NCI-H460 (cell line): ENCODE measurements around the gene CGB3. TPM values are rescaled to one million over a fixed set of nuclear protein-coding genes. Genes with fewer than 3 reads are reported as not detected.

Experiments used
- DNase-seq: peaks from one replicate; pipeline ENCODE4 v3.0.0-alpha.2; 2016; ENCODE audit warnings: low read depth; ENCODE audit errors: extremely low read depth
- small RNA-seq, 2 experiments: library from RNA; depleted of rRNA; stranded (forward); fragments of <200 nt; gene quantifications; one replicate each; pipeline ENCODE3, GENCODE V24; 2014
- total RNA-seq: library from RNA; depleted of rRNA; stranded (reverse); fragments of >200 nt; shearing (Covaris generic); gene quantifications from 2 replicates; pipeline ENCODE4 v1.2.3, GENCODE V29; 2014; rRNA removed

Gene CGB3
- total RNA-seq, 1 experiment from 2014 or later = not detected

GRCh38 chr19:48990400-48990799, 33.7 kb downstream of the CGB3 start:
- DNase-seq = no peak

GRCh38 chr19:48989701-48990291, 34.3 kb downstream of the CGB3 start:
- no peak for DNase-seq

GRCh38 chr19:48988860-48989259, 35.3 kb downstream of the CGB3 start:
- DNase-seq = no peak

GRCh38 chr19:48988286-48988685, 35.8 kb downstream of the CGB3 start:
- no peak for DNase-seq

- no peak for DNase-seq
Observed at GRCh38 chr19:48987323-48987722, 36.8 kb downstream of the CGB3 start.

GRCh38 chr19:48986211-48986610, 37.9 kb downstream of the CGB3 start:
- no peak for DNase-seq

GRCh38 chr19:48985711-48986110, 38.4 kb downstream of the CGB3 start:
- DNase-seq = no peak

- DNase-seq = no peak
Observed at GRCh38 chr19:48982280-48982679, 41.9 kb downstream of the CGB3 start.

- no peak for DNase-seq
Observed at GRCh38 chr19:48977061-48977460, 47.1 kb downstream of the CGB3 start.

- no peak for DNase-seq
Observed at GRCh38 chr19:48975947-48976847, 47.9 kb downstream of the CGB3 start.

Small RNA genes within 50 kb of the gene (small RNA-seq; reads per million reads assigned to genes)
- gene MIR6798 = 0 to 0.06 reads per million in 2 experiments

Other genes starting within 250 kb of the CGB3 start
- gene BCAT2, start 213.3 kb downstream of the CGB3 start, total RNA-seq = 27.6 and 31.2 TPM in 2 replicates
- 1.6 and 2.0 TPM in 2 replicates for gene HSD17B14, start 187.8 kb downstream of the CGB3 start, total RNA-seq
- gene PLEKHA4, start 155.7 kb downstream of the CGB3 start, total RNA-seq = 0.58 and 1.2 TPM in 2 replicates
- 83.3 and 85.6 TPM in 2 replicates for gene PPP1R15A, start 151.9 kb downstream of the CGB3 start, total RNA-seq
- gene TULP2, start 125.6 kb downstream of the CGB3 start, total RNA-seq = not detected in 2 replicates
- gene NUCB1, start 124.0 kb downstream of the CGB3 start, total RNA-seq = 87.9 and 97.4 TPM in 2 replicates
- 0.55 TPM in 1 of 2 replicates, not detected in the other for gene DHDH, start 90.6 kb downstream of the CGB3 start, total RNA-seq
- 93.6 and 95.9 TPM in 2 replicates for gene BAX, start 69.5 kb downstream of the CGB3 start, total RNA-seq
- 10,502 and 11,625 TPM in 2 replicates for gene FTL, start 59.0 kb downstream of the CGB3 start, total RNA-seq
- gene GYS1, start 31.0 kb downstream of the CGB3 start, total RNA-seq = 17.5 and 19.8 TPM in 2 replicates
- 165 and 179 TPM in 2 replicates for gene RUVBL2, start 30.4 kb downstream of the CGB3 start, total RNA-seq
- not detected in 2 replicates for gene LHB, start 7.2 kb downstream of the CGB3 start, total RNA-seq
- not detected in 2 replicates for gene CGB2, start 7.6 kb upstream of the CGB3 start, total RNA-seq
- not detected in 2 replicates for gene CGB1, start 12.6 kb upstream of the CGB3 start, total RNA-seq
- not detected in 2 replicates for gene CGB5, start 19.5 kb upstream of the CGB3 start, total RNA-seq
- gene CGB8, start 24.8 kb upstream of the CGB3 start, total RNA-seq = not detected in 2 replicates
- not detected in 2 replicates for gene CGB7, start 33.4 kb upstream of the CGB3 start, total RNA-seq
- not detected in 2 replicates for gene NTF4, start 40.5 kb upstream of the CGB3 start, total RNA-seq
- not detected in 2 replicates for gene KCNA7, start 48.4 kb upstream of the CGB3 start, total RNA-seq
- gene SNRNP70, start 61.1 kb upstream of the CGB3 start, total RNA-seq = 113 and 137 TPM in 2 replicates
- gene LIN7B, start 90.0 kb upstream of the CGB3 start, total RNA-seq = 1.8 and 3.2 TPM in 2 replicates
- gene C19orf73, start 94.8 kb upstream of the CGB3 start, total RNA-seq = 0.59 and 2.3 TPM in 2 replicates
- 4.5 and 6.2 TPM in 2 replicates for gene PPFIA3, start 95.2 kb upstream of the CGB3 start, total RNA-seq
- not detected in 2 replicates for gene HRC, start 131.1 kb upstream of the CGB3 start, total RNA-seq
- gene TRPM4, start 133.5 kb upstream of the CGB3 start, total RNA-seq = 2.8 and 3.9 TPM in 2 replicates